RWPE1 (cell line): Measurements from ENCODE around the gene SACM1L.

Experiments used
- CTCF ChIA-PET: fragments of 350-600 bp; sonication (Branson Sonifier 250); formaldehyde crosslinking; extraction: SDS; loops from one replicate; lab custom pipeline; 2021; lab: Yijun Ruan, JAX
- POLR2A ChIA-PET: fragments of 400-600 bp; formaldehyde crosslinking; extraction: SDS; loops from one replicate; lab custom pipeline; 2020; ENCODE audit warnings: antibody characterized with exemption; ENCODE audit not compliant: low non-redundant PET; lab: Yijun Ruan, JAX
- DNase-seq: peaks from one replicate; pipeline ENCODE4 v3.0.0; 2012; ENCODE audit warnings: low spot score
- H3K27ac ChIP-seq: fragments of 450-650 bp; 2 replicates; pipeline ENCODE4 v1.5.1; 2017
- TF ChIP-seq, protein P1 (sequence below): fragments of 450-650 bp; conservative IDR thresholded peaks from 2 replicates; pipeline ENCODE4 v1.5.1; 2017; ENCODE audit warnings: low read depth, mild to moderate bottlenecking

SACM1L gene, protein sequence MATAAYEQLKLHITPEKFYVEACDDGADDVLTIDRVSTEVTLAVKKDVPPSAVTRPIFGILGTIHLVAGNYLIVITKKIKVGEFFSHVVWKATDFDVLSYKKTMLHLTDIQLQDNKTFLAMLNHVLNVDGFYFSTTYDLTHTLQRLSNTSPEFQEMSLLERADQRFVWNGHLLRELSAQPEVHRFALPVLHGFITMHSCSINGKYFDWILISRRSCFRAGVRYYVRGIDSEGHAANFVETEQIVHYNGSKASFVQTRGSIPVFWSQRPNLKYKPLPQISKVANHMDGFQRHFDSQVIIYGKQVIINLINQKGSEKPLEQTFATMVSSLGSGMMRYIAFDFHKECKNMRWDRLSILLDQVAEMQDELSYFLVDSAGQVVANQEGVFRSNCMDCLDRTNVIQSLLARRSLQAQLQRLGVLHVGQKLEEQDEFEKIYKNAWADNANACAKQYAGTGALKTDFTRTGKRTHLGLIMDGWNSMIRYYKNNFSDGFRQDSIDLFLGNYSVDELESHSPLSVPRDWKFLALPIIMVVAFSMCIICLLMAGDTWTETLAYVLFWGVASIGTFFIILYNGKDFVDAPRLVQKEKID

DNA sequence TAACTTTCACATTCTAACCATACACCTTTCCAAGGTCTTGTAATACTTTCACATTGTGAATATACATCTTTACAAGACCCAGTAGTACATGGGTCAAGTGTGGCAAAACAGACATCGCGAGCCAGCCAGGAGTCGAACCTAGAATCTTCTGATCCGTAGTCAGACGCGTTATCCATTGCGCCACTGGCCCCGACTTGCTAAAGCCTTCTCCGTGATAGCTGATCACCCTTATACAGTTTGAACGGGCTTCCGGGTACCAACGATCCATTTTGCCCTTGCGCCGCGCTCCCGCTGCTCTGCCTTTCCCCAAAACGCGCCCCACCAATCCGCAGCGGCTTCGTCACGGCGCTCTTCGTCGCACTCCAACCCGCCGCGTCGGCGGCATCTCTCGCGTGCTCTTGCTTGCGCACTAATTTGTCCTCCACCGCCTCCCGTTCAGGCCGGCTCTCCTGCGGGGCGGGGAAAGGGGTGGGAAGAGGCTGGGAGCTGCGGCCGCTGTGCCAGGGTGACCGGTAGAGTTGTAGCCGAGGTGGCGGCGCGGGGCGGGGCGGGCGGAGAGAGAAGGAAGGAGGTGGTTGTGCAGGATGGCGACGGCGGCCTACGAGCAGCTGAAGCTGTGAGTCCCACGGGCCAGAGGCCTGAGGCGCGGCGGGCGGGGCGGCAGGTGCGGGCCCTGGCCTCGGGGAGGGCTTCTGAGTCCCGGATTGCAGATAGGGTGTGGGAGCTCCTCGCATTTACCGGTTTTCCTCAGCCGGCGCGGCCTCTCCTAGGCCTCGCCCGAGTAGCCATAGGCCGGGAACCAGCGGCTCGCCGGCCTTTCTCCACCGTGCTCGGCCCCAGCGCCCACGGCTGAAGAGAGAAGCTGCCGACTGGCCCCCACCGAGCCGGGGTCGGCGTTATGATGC, at the start of gene SACM1L:
TSS of gene SACM1L (plus strand) at position 515 of the 905 bp plus-strand sequence. CDS start at position 585, 70 bp downstream.
- peak; percentile 86 for DNase-seq
- peak within 1 kb of the TSS; percentile 96 for H3K27ac ChIP-seq
- ChIA-PET CTCF (interaction anchor here (0.8 kb wide), 1 partner anchor 16 kb away, joined by 3 read pairs; no protein-coding TSS in a partner anchor), POLR2A (no interaction called here)
- TF ChIP-seq, protein P1, sequence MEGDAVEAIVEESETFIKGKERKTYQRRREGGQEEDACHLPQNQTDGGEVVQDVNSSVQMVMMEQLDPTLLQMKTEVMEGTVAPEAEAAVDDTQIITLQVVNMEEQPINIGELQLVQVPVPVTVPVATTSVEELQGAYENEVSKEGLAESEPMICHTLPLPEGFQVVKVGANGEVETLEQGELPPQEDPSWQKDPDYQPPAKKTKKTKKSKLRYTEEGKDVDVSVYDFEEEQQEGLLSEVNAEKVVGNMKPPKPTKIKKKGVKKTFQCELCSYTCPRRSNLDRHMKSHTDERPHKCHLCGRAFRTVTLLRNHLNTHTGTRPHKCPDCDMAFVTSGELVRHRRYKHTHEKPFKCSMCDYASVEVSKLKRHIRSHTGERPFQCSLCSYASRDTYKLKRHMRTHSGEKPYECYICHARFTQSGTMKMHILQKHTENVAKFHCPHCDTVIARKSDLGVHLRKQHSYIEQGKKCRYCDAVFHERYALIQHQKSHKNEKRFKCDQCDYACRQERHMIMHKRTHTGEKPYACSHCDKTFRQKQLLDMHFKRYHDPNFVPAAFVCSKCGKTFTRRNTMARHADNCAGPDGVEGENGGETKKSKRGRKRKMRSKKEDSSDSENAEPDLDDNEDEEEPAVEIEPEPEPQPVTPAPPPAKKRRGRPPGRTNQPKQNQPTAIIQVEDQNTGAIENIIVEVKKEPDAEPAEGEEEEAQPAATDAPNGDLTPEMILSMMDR: no peak

DNA sequence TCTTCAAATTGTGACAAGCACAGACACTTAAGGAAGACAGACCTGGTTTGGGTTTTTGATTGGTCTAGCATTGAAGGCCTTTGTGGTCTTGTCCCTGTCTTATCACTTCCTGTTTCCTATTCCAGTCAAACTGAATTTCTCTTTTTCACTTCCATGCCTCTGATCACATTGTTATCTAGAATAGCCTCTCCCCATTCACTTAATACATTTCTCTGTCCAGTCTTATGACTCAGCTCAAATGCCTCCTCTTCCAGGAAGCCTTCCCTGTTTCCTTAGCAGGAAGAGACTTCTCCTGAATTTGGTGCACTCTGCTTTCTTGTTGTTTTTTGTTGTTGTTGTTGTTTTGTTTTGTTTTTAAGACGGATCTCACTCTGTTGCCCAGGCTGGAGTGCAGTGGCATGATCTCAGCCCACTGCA, 49.1 kb upstream of the SACM1L start:
- POLR2A ChIA-PET: no interaction called here
- no peak for DNase-seq
- TF ChIP-seq, protein P1: no peak
- H3K27ac ChIP-seq: peak overlapping the region; percentile 48
- CTCF ChIA-PET: interaction anchor here (0.7 kb wide), 1 partner anchor 80 kb away, joined by 3 read pairs; no protein-coding TSS in a partner anchor

DNA sequence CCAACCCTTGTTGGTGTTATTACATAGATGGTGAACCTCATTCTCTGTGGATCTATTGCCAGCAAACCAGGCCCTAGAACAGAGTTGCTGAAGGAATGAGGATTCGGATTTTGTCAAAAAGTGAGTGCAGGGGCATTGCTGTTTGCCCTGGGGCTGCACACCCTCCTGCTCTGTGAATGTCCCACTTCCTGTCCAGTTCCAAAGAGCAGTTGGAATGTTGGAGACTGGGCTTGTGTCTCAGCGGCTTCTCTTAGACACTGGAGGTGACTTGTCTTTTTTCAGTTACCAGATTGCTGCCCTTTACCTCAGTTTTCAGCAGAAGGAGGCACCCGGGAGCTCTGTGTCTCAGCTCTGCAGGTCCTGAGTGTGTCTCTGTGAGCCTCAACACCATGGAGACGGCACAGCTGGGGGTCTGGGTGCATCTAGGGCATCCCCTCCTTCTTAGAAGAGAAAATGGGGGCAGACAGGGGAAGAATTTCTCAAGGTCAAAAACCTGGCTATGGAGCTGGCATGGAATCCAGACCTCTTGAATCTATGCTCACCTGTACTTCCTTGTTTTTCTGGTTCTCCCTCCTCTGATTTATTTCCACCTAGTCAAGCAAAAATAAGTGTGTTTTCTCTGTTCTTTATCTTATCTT, 48.4 kb upstream of the SACM1L start:
- H3K27ac ChIP-seq: peak overlapping the region; percentile 48
- CTCF ChIA-PET: no interaction called here
- no peak for DNase-seq
- POLR2A ChIA-PET: no interaction called here
- TF ChIP-seq, protein P1: no peak

DNA sequence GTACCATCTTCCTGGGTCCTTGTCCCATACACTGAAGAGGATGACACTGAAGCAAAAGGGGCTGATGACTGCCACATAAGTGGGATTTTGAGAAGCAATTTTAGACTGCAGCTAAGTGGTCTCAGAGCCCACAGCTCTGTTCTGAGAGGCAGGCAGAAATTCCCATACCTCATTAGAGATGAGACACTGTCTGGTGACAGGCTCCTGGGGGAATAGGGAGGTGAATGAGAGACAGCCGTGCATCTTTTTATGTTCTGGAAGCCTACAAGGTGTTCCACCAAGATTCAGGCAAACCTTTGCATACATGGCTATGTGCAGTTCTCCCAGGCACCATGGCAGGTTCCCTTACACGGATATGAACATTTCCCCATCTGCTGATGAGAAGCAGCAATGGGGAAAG, 47.4 kb upstream of the SACM1L start:
- CTCF ChIA-PET: no interaction called here
- POLR2A ChIA-PET: no interaction called here
- no peak for DNase-seq
- TF ChIP-seq, protein P1: no peak
- no peak overlapping the region for H3K27ac ChIP-seq

DNA sequence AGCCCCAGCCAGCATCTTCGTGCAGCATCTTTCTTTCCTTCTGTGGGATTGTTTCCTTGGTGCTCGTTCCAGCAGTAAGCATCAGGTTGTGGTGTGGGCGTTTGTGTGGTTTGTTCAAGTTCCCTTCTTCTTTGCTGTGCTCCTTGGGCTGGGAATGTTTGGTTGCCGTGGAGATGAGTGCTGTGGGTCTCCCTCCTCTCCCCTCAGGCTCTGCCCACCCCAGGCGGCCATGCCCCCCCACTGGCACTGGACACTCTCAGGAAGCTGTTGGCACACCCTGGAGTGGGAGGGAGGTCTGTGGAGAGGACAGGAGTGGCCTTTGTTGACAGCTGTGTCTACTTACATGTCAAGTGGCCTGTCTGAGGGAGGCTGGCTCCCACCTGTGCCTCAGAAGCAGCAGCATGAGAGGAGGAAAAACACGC, 46.5 kb upstream of the SACM1L start:
- no peak overlapping the region for H3K27ac ChIP-seq
- no peak for DNase-seq
- ChIA-PET POLR2A (no interaction called here), CTCF (interaction anchor here (0.9 kb wide), 1 partner anchor 32 kb away, joined by 3 read pairs; no protein-coding TSS in a partner anchor)
- TF ChIP-seq, protein P1: no peak
